ENCODE results near the gene ACTR6. TPM values are rescaled to one million over a fixed set of nuclear protein-coding genes. Genes with fewer than 3 reads are reported as not detected.

The ACTR6 gene
- polyA plus RNA-seq, 1 donor (not counting 4 experiments of a cell fraction or from before 2014, with no cell fraction given) = 33.1 TPM

GRCh38 chr12:100238801-100239200 lies 38.2 kb downstream of the ACTR6 start:
- Histone ChIP-seq H3K4me1 (ENCODE audit: control insufficient read depth, extremely low read depth, insufficient read depth, low read length) (peaks cover 3% of the 10 kb centered on the region), H3K9me1 (ENCODE audit: control insufficient read depth, extremely low read depth, insufficient read depth, low read length) (no peaks in the 10 kb centered on the region), H3K79me2 (ENCODE audit: control insufficient read depth, insufficient read depth, low read length) (no peaks in the 10 kb centered on the region), H3K27ac (ENCODE audit: control insufficient read depth, insufficient read depth, low read length) (no peak overlapping the region), H3K4me2 (ENCODE audit: control insufficient read depth, extremely low read depth, insufficient read depth, low read depth, low read length) (no peak overlapping the region), H2AFZ (ENCODE audit: control insufficient read depth, low read length) (no peak overlapping the region), H3K36me3 (ENCODE audit: control insufficient read depth in 2 of 2, extremely low read depth in 1 of 2, insufficient read depth in 2 of 2, low read length in 2 of 2) (no peaks in the 10 kb centered on the region), H3K27me3 (ENCODE audit: control insufficient read depth, extremely low read depth, insufficient read depth, low read length) (no peaks in the 10 kb centered on the region), H3K4me3 (ENCODE audit: control insufficient read depth in 2 of 3, extremely low read depth in 1 of 3, insufficient read depth in 2 of 3, low read depth in 1 of 3, low read length in 3 of 3) (no peak overlapping the region), H4K20me1 (ENCODE audit: control insufficient read depth, extremely low read depth, insufficient read depth, low read length) (no peaks in the 10 kb centered on the region), H3K9me3 (ENCODE audit: control insufficient read depth, low read depth, low read length) (no peaks in the 10 kb centered on the region), H3K9ac (ENCODE audit: control insufficient read depth, extremely low read depth, insufficient read depth, low read length) (no peak overlapping the region)
- no peak for FAIRE-seq
- DNase-seq (ENCODE audit: low read depth, low spot score) = no peak
- TF ChIP-seq EZH2 (IDR thresholded peaks at IDR 0.05; ENCODE audit: low read length) (no peak), CTCF (optimal IDR thresholded peaks at IDR 0.05 in 1 of 3, IDR thresholded peaks at IDR 0.05 in 1 of 3, conservative IDR thresholded peaks at IDR 0.05 in 1 of 3; ENCODE audit: extremely low read depth in 1 of 3, insufficient read depth in 2 of 3, low read length in 3 of 3) (no peak)
- dilution Hi-C loops (cut with MboI; ENCODE audit: extremely low pct_ligation_motif_present, low sequenced_read_pairs) = no loop called here

- no peak overlapping the region for H3K4me2 ChIP-seq (ENCODE audit: control insufficient read depth, extremely low read depth, insufficient read depth, low read depth, low read length)
- H3K27me3 ChIP-seq (ENCODE audit: control insufficient read depth, extremely low read depth, insufficient read depth, low read length) = no peaks in the 10 kb centered on the region
- H3K27ac ChIP-seq (ENCODE audit: control insufficient read depth, insufficient read depth, low read length) = no peak overlapping the region
- no peak overlapping the region for H3K9ac ChIP-seq (ENCODE audit: control insufficient read depth, extremely low read depth, insufficient read depth, low read length)
- TF ChIP-seq CTCF (optimal IDR thresholded peaks at IDR 0.05 in 1 of 3, IDR thresholded peaks at IDR 0.05 in 1 of 3, conservative IDR thresholded peaks at IDR 0.05 in 1 of 3; ENCODE audit: extremely low read depth in 1 of 3, insufficient read depth in 2 of 3, low read length in 3 of 3) (no peak), EZH2 (IDR thresholded peaks at IDR 0.05; ENCODE audit: low read length) (no peak)
- no peak overlapping the region for H3K4me3 ChIP-seq (ENCODE audit: control insufficient read depth in 2 of 3, extremely low read depth in 1 of 3, insufficient read depth in 2 of 3, low read depth in 1 of 3, low read length in 3 of 3)
- dilution Hi-C loops (cut with MboI; ENCODE audit: extremely low pct_ligation_motif_present, low sequenced_read_pairs) = no loop called here
- H3K9me3 ChIP-seq (ENCODE audit: control insufficient read depth, low read depth, low read length) = no peaks in the 10 kb centered on the region
- no peak overlapping the region for H2AFZ ChIP-seq (ENCODE audit: control insufficient read depth, low read length)
- H4K20me1 ChIP-seq (ENCODE audit: control insufficient read depth, extremely low read depth, insufficient read depth, low read length) = no peaks in the 10 kb centered on the region
- H3K4me1 ChIP-seq (ENCODE audit: control insufficient read depth, extremely low read depth, insufficient read depth, low read length) = no peaks in the 10 kb centered on the region
- no peaks in the 10 kb centered on the region for H3K9me1 ChIP-seq (ENCODE audit: control insufficient read depth, extremely low read depth, insufficient read depth, low read length)
- DNase-seq (ENCODE audit: low read depth, low spot score) (no peak), FAIRE-seq (no peak)
- no peaks in the 10 kb centered on the region for H3K36me3 ChIP-seq (ENCODE audit: control insufficient read depth in 2 of 2, extremely low read depth in 1 of 2, insufficient read depth in 2 of 2, low read length in 2 of 2)
- no peaks in the 10 kb centered on the region for H3K79me2 ChIP-seq (ENCODE audit: control insufficient read depth, insufficient read depth, low read length)
These were observed 39.0 kb downstream of the ACTR6 start for GRCh38 chr12:100239589-100239988.
